Measurements from ENCODE around the gene RNASE12. TPM values are rescaled to one million over a fixed set of nuclear protein-coding genes. Genes with fewer than 3 reads are reported as not detected.
A peak's percentile ranks its signal among the peaks of the same experiment; 100 is the strongest.

Gene RNASE12
- total and polyA plus RNA-seq, 9 of the 15 experiments (the other 6 are each of a cell fraction or from before 2014, with no cell fraction given), result 0.24 TPM; not detected in 8

- TF ChIP-seq CREM (IDR thresholded peaks at IDR 0.05; ENCODE audit: low read depth) (peak; percentile 50; the same call in 1 of the 2 replicates), SP1 (CRISPR knock-in tag; IDR thresholded peaks at IDR 0.05) (peak; percentile 62; the same call in 1 of the 2 replicates), HDAC3 (IDR thresholded peaks at IDR 0.05; ENCODE audit: borderline replicate concordance, partially characterized antibody) (no peak), FOXA3 (CRISPR knock-in tag; conservative IDR thresholded peaks at IDR 0.05 in 1 of 2, IDR thresholded peaks at IDR 0.05 in 1 of 2) (peak; percentile 94 to 96), ZNF511 (CRISPR knock-in tag; IDR thresholded peaks at IDR 0.05) (no peak), RBBP5 (IDR thresholded peaks at IDR 0.05; ENCODE audit: borderline replicate concordance, insufficient read depth, low read length, poor library complexity, severe bottlenecking) (peak; percentile 55), ZNF589 (CRISPR knock-in tag; IDR thresholded peaks at IDR 0.05; ENCODE audit: low read depth) (no peak), TSC22D4 (tag; IDR thresholded peaks at IDR 0.05) (no peak), TCF7 (IDR thresholded peaks at IDR 0.05; ENCODE audit: borderline replicate concordance) (no peak), FOSL1 (tag; conservative IDR thresholded peaks at IDR 0.05) (peak; percentile 28; the same call in 1 of the 2 replicates), POLR2AphosphoS2 (IDR thresholded peaks at IDR 0.05; ENCODE audit: low read length) (no peak), ZNF184 (CRISPR knock-in tag; IDR thresholded peaks at IDR 0.05) (no peak), NFATC3 (IDR thresholded peaks at IDR 0.05) (no peak), ZNF609 (CRISPR knock-in tag; IDR thresholded peaks at IDR 0.05; ENCODE audit: borderline replicate concordance) (no peak), E2F5 (CRISPR knock-in tag; IDR thresholded peaks at IDR 0.05) (no peak), BDP1 (IDR thresholded peaks at IDR 0.05; ENCODE audit: insufficient read depth, insufficient read length) (peak; percentile 45), SREBF2 (CRISPR knock-in tag; IDR thresholded peaks at IDR 0.05) (no peak), USF2 (CRISPR knock-in tag; IDR thresholded peaks at IDR 0.05) (no peak), HMBOX1 (IDR thresholded peaks at IDR 0.05) (peak; percentile 64)
These were observed 22.2 kb upstream of the RNASE12 start (continued) for GRCh38 chr14:20613094-20614037.

Measured in K562 (cell line).